Skeletal muscle satellite cell (primary cell): ENCODE data around the gene RPS14.
"Not testable (repeated sequence)": the region's sequence is repeated elsewhere in the genome, so short reads cannot be mapped to it uniquely, and the experiment has no call there.

Experiments
- H3K27me3 ChIP-seq: 2 replicates; pipeline ENCODE4 v1.7.0; 2013; ENCODE audit warnings: low read length; ENCODE audit not compliant: control insufficient read depth, insufficient read depth
- H3K36me3 ChIP-seq: 2 replicates; pipeline ENCODE4 v1.7.0; 2013; ENCODE audit warnings: mild to moderate bottlenecking, control low read depth, low read length; ENCODE audit not compliant: insufficient read depth
- H3K4me1 ChIP-seq: 2 replicates; pipeline ENCODE4 v1.7.0; 2013; ENCODE audit warnings: low read length; ENCODE audit not compliant: control insufficient read depth, insufficient read depth
- H3K4me2 ChIP-seq: 2 replicates; pipeline ENCODE4 v1.7.0; 2013; ENCODE audit warnings: mild to moderate bottlenecking, low read length
- H3K4me3 ChIP-seq: 2 replicates; pipeline ENCODE4 v1.7.0; 2013; ENCODE audit warnings: low read length
- H3K9ac ChIP-seq: 2 replicates; pipeline ENCODE4 v1.7.0; 2013; ENCODE audit warnings: mild to moderate bottlenecking, low read depth, low read length, moderate library complexity
- H3K9me3 ChIP-seq: replicated peaks from 2 replicates; pipeline ENCODE4 v1.7.0; 2013; ENCODE audit warnings: mild to moderate bottlenecking, control low read depth, low read length

The RPS14 gene

DNA sequence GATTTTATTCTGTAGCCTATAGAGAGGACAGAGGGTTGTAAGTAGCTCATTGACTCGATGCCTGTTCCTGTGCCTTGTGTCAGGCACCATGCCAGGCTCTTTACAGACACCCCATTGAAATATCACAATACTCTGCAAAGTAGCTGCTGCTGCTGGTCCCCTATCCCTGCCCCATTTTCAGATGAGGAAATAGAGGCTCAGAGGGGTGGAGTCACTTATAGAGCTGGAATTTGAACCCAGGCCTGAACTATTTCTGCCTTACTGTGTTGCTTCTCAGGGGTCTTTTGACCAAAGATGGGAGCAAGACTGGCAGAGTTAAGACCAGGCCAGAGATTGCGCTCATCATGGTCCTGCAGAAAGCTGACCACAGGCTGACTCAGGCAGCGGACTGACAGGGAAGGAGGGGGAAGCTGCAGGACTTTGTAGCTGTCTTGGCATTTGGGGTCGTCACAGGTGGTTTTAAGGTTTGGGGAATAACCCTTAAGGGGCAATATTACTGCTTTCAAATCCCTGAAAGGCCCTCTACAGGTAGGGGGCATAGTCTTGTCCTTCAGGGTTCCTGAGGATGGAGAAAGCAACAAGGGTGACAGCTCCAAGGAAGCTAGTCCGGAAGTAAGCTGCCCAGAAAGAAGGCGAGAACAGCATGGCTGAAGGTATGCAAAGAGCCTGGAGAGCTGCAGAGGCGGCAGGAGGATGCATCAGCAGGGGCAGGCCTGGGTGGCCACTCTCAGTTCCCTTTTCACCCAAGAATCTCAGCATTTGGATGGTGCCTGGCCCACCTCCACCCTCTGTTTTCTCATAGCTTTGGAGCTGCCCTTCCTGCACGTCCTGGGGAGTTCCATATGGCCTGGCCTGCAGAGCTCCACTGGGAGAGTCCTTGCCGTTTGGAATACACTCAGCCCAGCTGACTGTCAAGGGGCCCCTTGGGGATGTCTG, 40.1 kb upstream of the RPS14 start:
- Histone ChIP-seq H3K4me2 (peak overlapping the region; percentile 83), H3K4me3 (peak overlapping the region; percentile 77), H3K9ac (peak overlapping the region; percentile 98), H3K9me3 (no peaks in the 10 kb centered on the region), H3K4me1 (peaks cover 68% of the 10 kb centered on the region), H3K27me3 (no peaks in the 10 kb centered on the region), H3K36me3 (peaks cover 3% of the 10 kb centered on the region)

DNA sequence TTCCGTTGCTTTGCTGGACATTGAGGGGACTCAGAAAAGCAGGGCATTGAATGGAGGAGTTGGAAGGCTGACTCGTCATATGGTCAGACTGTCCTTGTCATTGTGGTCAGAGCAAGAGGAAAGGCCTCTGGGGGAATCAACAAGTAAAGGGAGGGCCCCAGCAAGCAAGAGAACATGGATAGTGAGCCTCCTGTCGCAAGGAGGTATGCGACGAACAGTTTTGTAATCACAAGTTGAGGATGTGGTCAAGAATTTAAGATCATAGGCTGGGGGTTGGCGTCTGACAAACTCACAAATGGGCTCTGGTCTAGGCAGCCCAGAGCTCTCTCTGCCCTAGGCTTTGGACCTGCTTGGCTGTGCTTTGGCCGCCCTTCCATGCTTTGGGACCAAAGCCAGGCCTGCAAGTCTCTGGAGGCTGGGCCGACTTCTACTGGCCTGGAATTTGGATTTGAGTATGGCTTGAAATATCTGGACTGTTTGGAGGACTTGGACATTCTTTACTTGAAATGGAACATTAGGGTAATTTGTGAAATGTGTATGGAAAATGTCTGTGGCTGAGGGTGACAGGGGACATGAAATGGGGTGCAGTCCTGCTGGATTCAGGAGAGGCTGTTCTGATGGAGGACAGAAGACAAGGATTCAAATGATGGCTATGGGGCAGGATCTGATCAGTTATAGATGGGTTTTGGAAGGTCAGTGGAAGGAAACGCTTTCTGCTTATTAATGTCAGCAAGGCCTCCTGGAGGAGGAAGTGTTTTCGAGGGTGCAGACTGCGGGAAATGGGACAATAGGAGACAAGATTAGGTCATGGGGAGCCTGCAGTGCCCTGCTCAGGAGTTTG, 39.2 kb upstream of the RPS14 start:
- Histone ChIP-seq H3K9me3 (no peaks in the 10 kb centered on the region), H3K27me3 (no peaks in the 10 kb centered on the region), H3K4me3 (peak overlapping the region; percentile 77), H3K4me2 (peak overlapping the region; percentile 83), H3K9ac (peak overlapping the region; percentile 98), H3K36me3 (peaks cover 3% of the 10 kb centered on the region), H3K4me1 (peaks cover 68% of the 10 kb centered on the region)

DNA sequence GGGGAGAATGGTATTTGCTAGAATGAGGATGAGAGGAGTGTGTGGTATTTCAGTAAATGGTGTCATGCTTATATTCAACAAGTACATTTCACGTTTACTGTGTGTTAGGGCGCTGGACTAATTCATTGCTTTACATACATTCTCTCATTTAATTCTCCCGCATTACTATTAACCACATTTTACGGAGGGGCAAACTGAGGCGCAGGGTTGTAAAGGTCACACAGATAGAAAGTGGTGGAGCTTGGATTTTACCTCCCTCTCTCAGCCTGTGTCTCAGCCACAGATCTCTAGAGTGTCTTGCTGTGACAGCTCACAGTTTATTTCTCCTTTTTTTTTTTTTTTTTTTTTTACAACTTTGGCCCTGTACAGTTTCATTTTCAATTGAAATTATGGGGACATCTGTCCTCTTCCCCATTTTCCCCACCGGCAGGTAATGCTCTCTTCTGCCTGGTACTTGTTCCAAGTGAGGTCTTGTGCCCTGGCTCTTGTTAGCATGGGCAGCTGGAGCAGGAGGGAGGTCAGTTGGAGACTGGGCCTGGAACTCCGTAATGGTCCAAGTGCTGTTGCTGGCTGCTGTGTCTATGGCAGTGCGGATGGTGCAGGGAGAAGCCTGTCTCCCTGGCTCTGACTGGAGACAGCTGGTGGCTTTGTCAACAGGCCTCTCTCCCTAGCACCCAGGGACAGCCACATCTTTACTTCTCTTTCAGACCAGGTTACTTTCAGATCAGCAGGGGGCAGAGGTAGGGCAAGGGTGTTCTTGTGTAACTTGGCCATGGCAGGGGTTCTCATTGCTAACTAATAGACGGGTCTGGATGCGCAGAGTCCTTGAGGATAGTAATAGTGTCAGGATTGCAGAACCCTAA, 37.9 kb upstream of the RPS14 start:
- Histone ChIP-seq H3K4me2 (peak overlapping the region; percentile 83), H3K27me3 (no peaks in the 10 kb centered on the region), H3K9ac (peak overlapping the region; percentile 98), H3K9me3 (no peaks in the 10 kb centered on the region), H3K36me3 (peaks cover 3% of the 10 kb centered on the region), H3K4me1 (peaks cover 62% of the 10 kb centered on the region), H3K4me3 (peak overlapping the region; percentile 77)

DNA sequence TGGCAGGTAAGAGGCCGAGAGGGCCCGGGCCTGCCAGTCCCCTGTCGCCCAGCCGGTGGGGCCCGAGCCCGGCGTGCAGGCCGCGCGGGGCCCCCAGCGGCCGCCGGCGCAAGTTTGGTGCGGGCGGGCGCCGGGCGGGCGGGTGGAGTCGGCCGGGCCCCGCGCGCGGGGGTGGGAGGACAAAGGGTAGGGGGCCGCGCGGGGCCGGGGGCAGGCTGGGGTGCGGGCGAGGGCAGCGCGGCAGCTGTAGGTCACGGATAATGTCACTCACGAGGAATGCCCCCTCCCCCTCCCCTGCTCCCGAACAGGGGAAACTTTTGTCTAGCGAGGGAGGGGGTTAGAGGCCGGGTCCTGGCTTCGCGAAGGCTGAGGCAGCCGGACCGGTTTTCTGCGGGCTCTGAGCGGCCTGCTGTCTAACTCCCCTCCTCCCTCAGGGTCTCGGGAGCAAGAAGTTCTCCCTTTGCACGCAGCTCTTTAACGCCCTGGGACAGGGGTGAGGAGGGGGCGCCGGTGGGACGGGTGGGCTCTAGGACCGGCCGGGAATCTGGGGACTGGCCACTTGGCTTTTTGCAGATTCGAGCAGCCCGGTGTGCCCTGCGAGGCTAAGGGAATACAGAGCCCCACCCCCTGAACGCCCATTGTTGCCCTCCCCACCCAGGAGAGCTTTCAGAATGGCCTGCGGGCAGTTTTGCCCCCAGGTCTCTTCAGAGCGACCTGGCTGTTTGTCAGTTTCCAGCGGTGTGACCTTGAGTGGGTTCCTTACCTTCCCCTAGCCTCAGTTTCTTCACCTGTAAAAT, 37.1 kb upstream of the RPS14 start:
- H3K4me2 ChIP-seq = peak overlapping the region; percentile 83
- peak overlapping the region; percentile 77 for H3K4me3 ChIP-seq
- H3K4me1 ChIP-seq = peaks cover 54% of the 10 kb centered on the region
- H3K9me3 ChIP-seq = no peaks in the 10 kb centered on the region
- no peaks in the 10 kb centered on the region for H3K27me3 ChIP-seq
- H3K36me3 ChIP-seq = peaks cover 3% of the 10 kb centered on the region
- H3K9ac ChIP-seq = peak overlapping the region; percentile 98

DNA sequence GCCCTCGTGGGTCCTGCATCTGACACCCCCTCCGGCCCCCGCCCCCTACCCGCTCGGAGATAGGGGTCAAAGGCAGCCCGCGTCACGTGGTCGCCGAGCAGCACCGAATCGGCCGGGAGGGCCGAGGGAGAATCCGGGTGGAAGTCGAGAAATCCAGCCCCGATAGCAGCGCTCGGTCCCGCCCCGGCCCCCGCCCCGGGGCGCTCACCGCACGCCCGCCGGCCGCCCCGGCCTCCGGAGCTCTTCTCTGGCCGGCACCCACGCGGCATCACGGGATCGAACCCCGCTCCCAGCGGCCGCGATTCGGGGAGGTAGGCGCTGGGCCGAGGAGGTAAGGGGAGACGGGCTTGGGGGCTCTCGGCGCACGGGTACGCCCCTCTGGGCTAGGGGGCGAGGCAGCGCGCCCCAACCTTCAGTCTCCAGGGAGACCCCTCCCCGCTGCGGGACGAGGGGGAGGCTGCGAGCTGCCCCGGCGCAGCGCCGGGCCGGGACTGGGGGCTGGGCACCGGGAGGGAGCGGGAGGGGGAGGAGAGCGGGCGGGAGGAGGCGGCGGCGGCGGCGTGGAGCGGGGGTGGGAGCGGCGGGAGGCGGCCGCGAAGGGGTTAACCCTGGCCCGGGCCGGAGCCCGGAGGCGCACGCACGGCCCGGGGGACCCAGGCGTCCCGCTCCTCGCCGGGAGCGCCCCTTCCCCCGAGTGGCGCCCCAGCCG, 36.3 kb upstream of the RPS14 start:
- Histone ChIP-seq H3K4me1 (peaks cover 46% of the 10 kb centered on the region), H3K9me3 (no peaks in the 10 kb centered on the region), H3K9ac (peak overlapping the region; percentile 98), H3K4me3 (peak overlapping the region; percentile 77), H3K36me3 (no peaks in the 10 kb centered on the region), H3K4me2 (peak overlapping the region; percentile 87), H3K27me3 (no peaks in the 10 kb centered on the region)

DNA sequence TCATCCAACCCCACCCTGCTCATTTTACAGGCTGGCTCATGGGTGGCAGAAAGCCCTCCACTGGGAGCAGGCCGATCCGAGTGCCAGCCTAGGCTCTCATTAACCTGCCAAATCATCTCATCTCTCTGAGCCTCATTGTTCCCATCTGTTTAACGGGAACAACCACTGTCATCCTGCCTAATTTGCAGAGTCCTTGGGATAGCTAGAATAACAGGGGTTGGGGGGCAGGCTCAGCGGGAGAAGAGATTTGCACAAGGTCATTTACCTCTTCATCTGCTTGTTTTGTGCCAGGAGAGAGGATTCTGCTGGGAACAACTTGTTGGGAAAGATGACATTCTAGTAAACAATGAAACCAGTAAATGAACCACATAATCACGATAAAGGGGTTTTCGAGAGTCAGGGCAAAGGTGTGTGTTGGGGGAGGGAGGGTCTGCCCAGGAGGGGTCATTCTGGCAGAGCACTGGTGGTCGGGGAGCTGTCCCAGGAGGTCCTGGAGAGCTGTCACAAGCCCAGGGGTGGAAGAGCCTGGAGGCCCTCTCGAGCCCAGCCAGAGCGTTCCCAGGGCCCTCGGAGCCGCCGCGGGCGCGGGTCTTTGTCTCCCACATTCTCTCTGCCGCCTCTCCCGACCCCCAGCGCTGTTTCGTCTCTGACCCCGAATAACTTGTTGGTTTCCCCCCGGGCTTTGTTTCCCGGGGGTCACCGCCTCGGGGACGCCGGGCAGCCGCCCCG, 35.6 kb upstream of the RPS14 start:
- Histone ChIP-seq H3K4me3 (peak overlapping the region; percentile 77), H3K4me1 (peaks cover 39% of the 10 kb centered on the region), H3K4me2 (peak overlapping the region; percentile 87), H3K9me3 (no peaks in the 10 kb centered on the region), H3K36me3 (no peaks in the 10 kb centered on the region), H3K9ac (peak overlapping the region; percentile 98), H3K27me3 (no peaks in the 10 kb centered on the region)

DNA sequence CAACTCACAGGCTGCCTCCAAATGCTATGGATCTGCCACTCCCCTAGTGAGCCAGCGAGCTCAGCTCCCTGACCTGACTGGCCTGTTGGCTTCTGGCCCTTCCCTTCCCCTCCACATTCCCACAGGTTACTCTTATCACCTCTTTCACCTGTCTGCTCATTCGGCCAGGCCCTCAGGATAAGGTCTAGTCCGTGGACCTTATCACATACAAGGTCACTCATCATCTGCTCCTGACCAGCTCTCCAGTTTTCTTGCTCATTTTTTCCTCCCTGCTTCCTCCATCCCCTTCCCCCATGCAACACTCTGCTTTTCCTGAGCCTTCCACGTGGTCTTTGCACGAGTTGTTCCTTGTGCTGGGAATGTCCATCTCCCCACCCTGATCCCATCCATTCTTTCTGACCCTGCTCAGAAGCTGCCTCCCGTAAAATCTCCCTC, 32.5 kb upstream of the RPS14 start:
- peaks cover 16% of the 10 kb centered on the region for H3K4me1 ChIP-seq
- H3K36me3 ChIP-seq = no peaks in the 10 kb centered on the region
- no peak overlapping the region for H3K9ac ChIP-seq
- no peak overlapping the region for H3K4me2 ChIP-seq
- H3K4me3 ChIP-seq = no peak overlapping the region
- H3K9me3 ChIP-seq = no peaks in the 10 kb centered on the region
- no peaks in the 10 kb centered on the region for H3K27me3 ChIP-seq

DNA sequence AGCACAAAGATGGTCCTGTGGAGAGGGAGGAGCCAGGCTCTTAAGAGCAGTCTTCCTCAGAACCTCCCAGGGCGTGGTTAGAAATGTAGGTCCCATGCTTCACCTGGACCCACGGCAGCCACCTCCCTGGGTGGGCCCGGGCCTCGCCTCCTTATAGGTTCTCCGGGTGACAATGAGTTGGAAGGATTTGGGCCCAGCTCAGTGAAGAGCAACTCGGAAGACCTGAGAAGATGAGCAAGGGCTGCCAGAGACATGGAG, 32.1 kb upstream of the RPS14 start:
- Histone ChIP-seq H3K4me2 (no peak overlapping the region), H3K27me3 (no peaks in the 10 kb centered on the region), H3K9me3 (no peaks in the 10 kb centered on the region), H3K36me3 (no peaks in the 10 kb centered on the region), H3K4me3 (no peak overlapping the region), H3K4me1 (peaks cover 15% of the 10 kb centered on the region), H3K9ac (no peak overlapping the region)

DNA sequence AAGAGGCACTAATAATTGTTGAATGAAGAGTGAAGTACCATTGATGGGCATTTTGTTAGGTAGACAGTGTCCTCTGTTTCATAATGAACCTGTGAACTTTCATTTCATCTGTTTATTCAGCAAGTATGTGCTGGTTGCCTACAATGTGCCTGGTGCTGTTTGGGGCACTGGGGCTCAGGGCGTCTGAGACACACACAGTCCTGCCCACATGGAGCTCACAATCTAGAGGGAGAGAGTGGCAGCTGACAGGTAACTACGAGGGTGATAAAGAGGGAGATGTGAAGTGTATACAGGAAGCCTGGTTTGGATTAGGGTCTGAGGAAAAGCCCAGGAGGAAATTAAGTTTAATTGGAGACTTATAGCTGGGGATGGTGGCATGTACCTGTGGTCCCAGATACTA, 29.9 kb upstream of the RPS14 start:
- H3K9me3 ChIP-seq = no peaks in the 10 kb centered on the region

DNA sequence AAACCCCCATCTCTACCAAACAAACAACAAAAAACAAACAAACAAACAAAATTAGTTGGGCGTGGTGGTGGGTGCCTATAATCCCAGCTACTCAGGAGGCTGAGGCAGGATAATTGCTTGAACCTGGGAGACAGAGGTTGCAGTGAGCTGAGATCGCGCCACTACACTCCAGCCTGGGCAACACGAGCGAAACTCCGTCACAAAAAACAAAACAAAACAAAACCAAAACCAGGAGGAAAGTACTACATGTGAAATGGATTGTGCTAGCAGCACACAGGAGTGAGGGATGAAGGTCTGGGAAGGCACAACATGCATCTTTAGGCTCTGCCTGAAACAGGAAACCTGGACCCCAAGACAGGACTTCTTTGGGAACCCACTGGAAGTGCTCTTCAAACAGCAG, 27.0 kb upstream of the RPS14 start:
- peaks cover 40% of the 10 kb centered on the region for H3K4me1 ChIP-seq
- not testable (repeated sequence) for H3K9me3 ChIP-seq, H3K27me3 ChIP-seq, H3K9ac ChIP-seq, H3K4me2 ChIP-seq, H3K4me3 ChIP-seq, H3K36me3 ChIP-seq

More for the DNA sequence above, 29.9 kb upstream of the RPS14 start:
- Histone ChIP-seq H3K9ac (no peak overlapping the region), H3K27me3 (no peaks in the 10 kb centered on the region), H3K4me1 (peaks cover 18% of the 10 kb centered on the region), H3K4me3 (no peak overlapping the region), H3K4me2 (no peak overlapping the region), H3K36me3 (no peaks in the 10 kb centered on the region)
